K562 (cell line): ENCODE data around the gene LCN15. TPM values are rescaled to one million over a fixed set of nuclear protein-coding genes. Genes with fewer than 3 reads are reported as not detected.

Experiments used
- CBFA2T2 ChIP-seq: fragments of 450-650 bp; conservative IDR thresholded peaks from 2 replicates; pipeline ENCODE4 v1.6.1; 2017; ENCODE audit warnings: mild to moderate bottlenecking
- CBX3 ChIP-seq, 2 experiments: IDR thresholded peaks; 1 replicate in 1 of 2; 2 replicates in 1 of 2; pipeline ENCODE4 v1.6.1; 2012; ENCODE audit warnings: inconsistent platforms in 2 of 2, low read length in 2 of 2, borderline replicate concordance in 1 of 2, control low read depth in 1 of 2
- CREB3 ChIP-seq: fragments of 450-650 bp; conservative IDR thresholded peaks from 2 replicates; pipeline ENCODE4 v1.6.1; 2016; ENCODE audit warnings: missing genetic modification characterization, low read depth, mild to moderate bottlenecking, missing compliant biosample characterization, moderate library complexity
- DMBX1 ChIP-seq: fragments of 250-450 bp; sonication (Bioruptor Pico); IDR thresholded peaks from 2 replicates; pipeline ENCODE4 v1.8.0; 2022; ENCODE audit warnings: inconsistent platforms, mild to moderate bottlenecking, moderate library complexity, borderline replicate concordance
- HDAC6 ChIP-seq: IDR thresholded peaks from 2 replicates; pipeline ENCODE4 v1.6.1; 2012; ENCODE audit warnings: low read depth, mild to moderate bottlenecking, control low read depth, inconsistent platforms, low read length, moderate library complexity
- HMGN3 ChIP-seq: IDR thresholded peaks from 2 replicates; pipeline ENCODE4 v1.6.1; 2011; ENCODE audit warnings: borderline replicate concordance, low read depth, mild to moderate bottlenecking, mixed read lengths, low read length; ENCODE audit not compliant: insufficient read length; ENCODE audit errors: extremely low read depth
- IFI16 ChIP-seq: fragments of 250-450 bp; sonication (Bioruptor Pico); IDR thresholded peaks from 2 replicates; pipeline ENCODE4 v2.1.2; 2022; ENCODE audit warnings: mild to moderate bottlenecking, inconsistent platforms
- MAZ ChIP-seq, 2 experiments: fragments of 450-650 bp in 1 of 2; sonication (generic) in 1 of 2; formaldehyde crosslinking; IDR thresholded peaks in 1 of 2; conservative IDR thresholded peaks in 1 of 2; 2 replicates each; pipeline versions ENCODE4 v1.4.0 to v1.5.0; 2020; ENCODE audit warnings: mild to moderate bottlenecking in 1 of 2, missing genetic modification reagents in 1 of 2
- MEF2A ChIP-seq: IDR thresholded peaks from 2 replicates; pipeline ENCODE4 v1.6.1; 2011; ENCODE audit warnings: low read depth, mild to moderate bottlenecking, low read length, moderate library complexity; ENCODE audit not compliant: control insufficient read depth
- NCOA6 ChIP-seq: fragments of 450-650 bp; IDR thresholded peaks from 2 replicates; pipeline ENCODE4 v1.6.1; 2017; ENCODE audit warnings: mild to moderate bottlenecking
- NFRKB ChIP-seq: fragments of 450-650 bp; IDR thresholded peaks from 2 replicates; pipeline ENCODE4 v1.6.1; 2016; ENCODE audit warnings: low read depth
- SREBF1 ChIP-seq: fragments of 150-350 bp; IDR thresholded peaks from 2 replicates; pipeline ENCODE4 v1.6.1; 2014; ENCODE audit warnings: antibody characterized with exemption, low read depth, low read length, borderline replicate concordance
- SRSF7 ChIP-seq: fragments of 200-400 bp; formaldehyde crosslinking; optimal IDR thresholded peaks from 2 replicates; pipeline ENCODE3; 2017; ENCODE audit warnings: mild to moderate bottlenecking, low read depth, low read length
- TAF1 ChIP-seq: IDR thresholded peaks from 2 replicates; pipeline ENCODE4 v1.6.1; 2011; ENCODE audit warnings: mild to moderate bottlenecking, low read length, moderate library complexity; ENCODE audit not compliant: insufficient read depth, control insufficient read depth, severe bottlenecking; ENCODE audit errors: extremely low read depth
- TBL1XR1 ChIP-seq, 2 experiments: IDR thresholded peaks; 2 replicates each; pipeline ENCODE4 v1.6.1; 2012; ENCODE audit warnings: improper control_type of control experiment in 2 of 2, low read length in 2 of 2, mild to moderate bottlenecking in 1 of 2
- WHSC1 ChIP-seq: IDR thresholded peaks from one replicate; pipeline ENCODE4 v1.6.1; 2012; ENCODE audit warnings: low read length, control low read depth, inconsistent platforms
- ZKSCAN8 ChIP-seq: fragments of 200-800 bp; sonication (Bioruptor generic); IDR thresholded peaks from 2 replicates; pipeline ENCODE4 v1.6.1; 2016; ENCODE audit warnings: missing genetic modification characterization, missing compliant biosample characterization
- ZNF324 ChIP-seq: fragments of 250-450 bp; sonication (Bioruptor Pico); IDR thresholded peaks from 2 replicates; pipeline ENCODE4 v1.4.0; 2020; ENCODE audit warnings: mild to moderate bottlenecking
- ZNF384 ChIP-seq: IDR thresholded peaks from 2 replicates; pipeline ENCODE4 v1.6.1; 2012; ENCODE audit warnings: low read depth, low read length, improper control_type of control experiment
- ZNF695 ChIP-seq: fragments of 450-650 bp; formaldehyde crosslinking; IDR thresholded peaks from 2 replicates; pipeline ENCODE4 v1.4.0; 2020; ENCODE audit warnings: mild to moderate bottlenecking, moderate library complexity
- polyA plus RNA-seq, 8 experiments: library from polyadenylated mRNA; depleted of rRNA in 4 of 8; stranded (reverse) in 5 of 8; unstranded in 3 of 8; fragments of >200 nt; fragmentation: Nextera tagmentation in 2 of 8; fragmentation: Illumina TruSeq in 1 of 8; extraction: Ambion mirVana in 2 of 8; extraction: Trizol in 1 of 8; gene quantifications; 2 replicates each; pipeline versions ENCODE4 v1.2.1 to v1.2.3, GENCODE V29; 2011 to 2014; ENCODE audit warnings: inconsistent platforms in 1 of 8, missing spikeins in 1 of 8
- total RNA-seq, 7 experiments: library from RNA; depleted of rRNA in 6 of 7; stranded (reverse); fragments of >200 nt in 6 of 7; fragmentation: Illumina TruSeq in 2 of 7; extraction: Trizol in 2 of 7; gene quantifications; 2 replicates each; pipeline versions ENCODE4 v1.2.1 to v1.2.3, GENCODE V29; 2011 to 2021; ENCODE audit warnings: low replicate concordance in 1 of 7
- TF ChIP-seq, protein P1 (sequence below): fragments of 150-350 bp; IDR thresholded peaks from 2 replicates; pipeline ENCODE4 v1.6.1; 2014; ENCODE audit warnings: low read depth, mild to moderate bottlenecking, low read length, borderline replicate concordance
- TF ChIP-seq, protein P2 (sequence below): IDR thresholded peaks from 3 replicates; pipeline ENCODE4 v1.6.1; 2011; ENCODE audit warnings: borderline replicate concordance, mild to moderate bottlenecking; ENCODE audit not compliant: insufficient read length, insufficient read depth

The LCN15 gene
- total and polyA plus RNA-seq, 9 of the 15 experiments (the other 6 are each of a cell fraction or from before 2014, with no cell fraction given): 0.66 TPM; not detected in 8

GRCh38 chr9:136711751-136712689 is 52.3 kb downstream of the LCN15 start, which contains the start of gene DIPK1B (continued):
- TF ChIP-seq MAZ (CRISPR knock-in tag; conservative IDR thresholded peaks at IDR 0.05 in 1 of 2, IDR thresholded peaks at IDR 0.05 in 1 of 2): 0 out of 4 replicates have a peak, but pooled peaks have one; percentile 35 to 46
- TF ChIP-seq, protein P1, sequence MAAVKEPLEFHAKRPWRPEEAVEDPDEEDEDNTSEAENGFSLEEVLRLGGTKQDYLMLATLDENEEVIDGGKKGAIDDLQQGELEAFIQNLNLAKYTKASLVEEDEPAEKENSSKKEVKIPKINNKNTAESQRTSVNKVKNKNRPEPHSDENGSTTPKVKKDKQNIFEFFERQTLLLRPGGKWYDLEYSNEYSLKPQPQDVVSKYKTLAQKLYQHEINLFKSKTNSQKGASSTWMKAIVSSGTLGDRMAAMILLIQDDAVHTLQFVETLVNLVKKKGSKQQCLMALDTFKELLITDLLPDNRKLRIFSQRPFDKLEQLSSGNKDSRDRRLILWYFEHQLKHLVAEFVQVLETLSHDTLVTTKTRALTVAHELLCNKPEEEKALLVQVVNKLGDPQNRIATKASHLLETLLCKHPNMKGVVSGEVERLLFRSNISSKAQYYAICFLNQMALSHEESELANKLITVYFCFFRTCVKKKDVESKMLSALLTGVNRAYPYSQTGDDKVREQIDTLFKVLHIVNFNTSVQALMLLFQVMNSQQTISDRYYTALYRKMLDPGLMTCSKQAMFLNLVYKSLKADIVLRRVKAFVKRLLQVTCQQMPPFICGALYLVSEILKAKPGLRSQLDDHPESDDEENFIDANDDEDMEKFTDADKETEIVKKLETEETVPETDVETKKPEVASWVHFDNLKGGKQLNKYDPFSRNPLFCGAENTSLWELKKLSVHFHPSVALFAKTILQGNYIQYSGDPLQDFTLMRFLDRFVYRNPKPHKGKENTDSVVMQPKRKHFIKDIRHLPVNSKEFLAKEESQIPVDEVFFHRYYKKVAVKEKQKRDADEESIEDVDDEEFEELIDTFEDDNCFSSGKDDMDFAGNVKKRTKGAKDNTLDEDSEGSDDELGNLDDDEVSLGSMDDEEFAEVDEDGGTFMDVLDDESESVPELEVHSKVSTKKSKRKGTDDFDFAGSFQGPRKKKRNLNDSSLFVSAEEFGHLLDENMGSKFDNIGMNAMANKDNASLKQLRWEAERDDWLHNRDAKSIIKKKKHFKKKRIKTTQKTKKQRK: no peak
- no peak for TF ChIP-seq TBL1XR1 (IDR thresholded peaks at IDR 0.05; ENCODE audit: low read length in 2 of 2)
- TF ChIP-seq MEF2A: no peak
- no peak for TF ChIP-seq HDAC6
- TF ChIP-seq, protein P2, sequence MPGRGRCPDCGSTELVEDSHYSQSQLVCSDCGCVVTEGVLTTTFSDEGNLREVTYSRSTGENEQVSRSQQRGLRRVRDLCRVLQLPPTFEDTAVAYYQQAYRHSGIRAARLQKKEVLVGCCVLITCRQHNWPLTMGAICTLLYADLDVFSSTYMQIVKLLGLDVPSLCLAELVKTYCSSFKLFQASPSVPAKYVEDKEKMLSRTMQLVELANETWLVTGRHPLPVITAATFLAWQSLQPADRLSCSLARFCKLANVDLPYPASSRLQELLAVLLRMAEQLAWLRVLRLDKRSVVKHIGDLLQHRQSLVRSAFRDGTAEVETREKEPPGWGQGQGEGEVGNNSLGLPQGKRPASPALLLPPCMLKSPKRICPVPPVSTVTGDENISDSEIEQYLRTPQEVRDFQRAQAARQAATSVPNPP: no peak
- TF ChIP-seq NFRKB: no peak
- TF ChIP-seq CBFA2T2: no peak
- no peak for TF ChIP-seq WHSC1
- TF ChIP-seq CBX3 (IDR thresholded peaks at IDR 0.05; ENCODE audit: borderline replicate concordance in 1 of 2, low read length in 2 of 2): no peak
- no peak for TF ChIP-seq CREB3 (tag)
- no peak for TF ChIP-seq SRSF7
- TF ChIP-seq ZNF324 (CRISPR knock-in tag): no peak
- no peak for TF ChIP-seq ZKSCAN8 (CRISPR knock-in tag)
- no peak for TF ChIP-seq SREBF1
- no peak for TF ChIP-seq DMBX1 (CRISPR knock-in tag)
- peak; percentile 16 for TF ChIP-seq TAF1
- no peak for TF ChIP-seq ZNF695 (CRISPR knock-in tag)
- peak; percentile 55 for TF ChIP-seq HMGN3
- no peak for TF ChIP-seq ZNF384
- no peak for TF ChIP-seq NCOA6
- TF ChIP-seq IFI16 (CRISPR knock-in tag): no peak
